Anterior cingulate cortex (tissue), 58 donors: ENCODE measurements around the gene NAP1L5.

Source experiments
- DNase-seq, 58 donors: peaks; one replicate each; lab custom pipeline; 2025; lab: John Stamatoyannopoulos, UW

NAP1L5 gene

GRCh38 chr4:88724406-88724805, 26.8 kb upstream of the NAP1L5 start:
- no peak for DNase-seq

GRCh38 chr4:88722828-88723227, 25.2 kb upstream of the NAP1L5 start:
- DNase-seq, result no peak

- DNase-seq, result peak in 2 of 58 donors; percentile 28 to 32
Observed at GRCh38 chr4:88722276-88722780, 24.7 kb upstream of the NAP1L5 start.

GRCh38 chr4:88720451-88721428, 23.1 kb upstream of the NAP1L5 start:
- peak in 3 of 58 donors; percentile 22 to 57 (median 34) for DNase-seq

GRCh38 chr4:88719381-88719780, 21.8 kb upstream of the NAP1L5 start:
- no peak for DNase-seq

GRCh38 chr4:88718098-88718497, 20.5 kb upstream of the NAP1L5 start:
- DNase-seq, result no peak

GRCh38 chr4:88713782-88714181, 16.2 kb upstream of the NAP1L5 start:
- DNase-seq, result no peak

- DNase-seq, result no peak
Observed at GRCh38 chr4:88709989-88710388, 12.4 kb upstream of the NAP1L5 start.

GRCh38 chr4:88706574-88706973, 8.9 kb upstream of the NAP1L5 start:
- DNase-seq, result peak in 35 of 58 donors; percentile 4 to 78 (median 33)

- peak in 1 of 58 donors; percentile 37 for DNase-seq
Observed at GRCh38 chr4:88705805-88706492, 8.3 kb upstream of the NAP1L5 start.

- DNase-seq, result no peak
Observed at GRCh38 chr4:88705223-88705622, 7.6 kb upstream of the NAP1L5 start.

- DNase-seq, result no peak
Observed at GRCh38 chr4:88702782-88703181, 5.2 kb upstream of the NAP1L5 start.

GRCh38 chr4:88698519-88698918, 890 bp upstream of the NAP1L5 start:
- no peak for DNase-seq

- DNase-seq, result peak in 17 of 58 donors; percentile 3 to 48 (median 16)
Observed at GRCh38 chr4:88697141-88697540, 488 bp downstream of the NAP1L5 start.

- no peak for DNase-seq
Observed at GRCh38 chr4:88696630-88697029, 999 bp downstream of the NAP1L5 start.

GRCh38 chr4:88693792-88694191, 3.8 kb downstream of the NAP1L5 start:
- no peak for DNase-seq

GRCh38 chr4:88690355-88690754, 7.3 kb downstream of the NAP1L5 start:
- no peak for DNase-seq

- no peak for DNase-seq
Observed at GRCh38 chr4:88681209-88681608, 16.4 kb downstream of the NAP1L5 start.

GRCh38 chr4:88675543-88675942, 22.1 kb downstream of the NAP1L5 start:
- DNase-seq, result no peak

- DNase-seq, result no peak
Observed at GRCh38 chr4:88674979-88675378, 22.6 kb downstream of the NAP1L5 start.

- no peak for DNase-seq
Observed at GRCh38 chr4:88674565-88674964, 23.1 kb downstream of the NAP1L5 start.
